ENCODE data around the gene NT5M.

Gene NT5M

DNA sequence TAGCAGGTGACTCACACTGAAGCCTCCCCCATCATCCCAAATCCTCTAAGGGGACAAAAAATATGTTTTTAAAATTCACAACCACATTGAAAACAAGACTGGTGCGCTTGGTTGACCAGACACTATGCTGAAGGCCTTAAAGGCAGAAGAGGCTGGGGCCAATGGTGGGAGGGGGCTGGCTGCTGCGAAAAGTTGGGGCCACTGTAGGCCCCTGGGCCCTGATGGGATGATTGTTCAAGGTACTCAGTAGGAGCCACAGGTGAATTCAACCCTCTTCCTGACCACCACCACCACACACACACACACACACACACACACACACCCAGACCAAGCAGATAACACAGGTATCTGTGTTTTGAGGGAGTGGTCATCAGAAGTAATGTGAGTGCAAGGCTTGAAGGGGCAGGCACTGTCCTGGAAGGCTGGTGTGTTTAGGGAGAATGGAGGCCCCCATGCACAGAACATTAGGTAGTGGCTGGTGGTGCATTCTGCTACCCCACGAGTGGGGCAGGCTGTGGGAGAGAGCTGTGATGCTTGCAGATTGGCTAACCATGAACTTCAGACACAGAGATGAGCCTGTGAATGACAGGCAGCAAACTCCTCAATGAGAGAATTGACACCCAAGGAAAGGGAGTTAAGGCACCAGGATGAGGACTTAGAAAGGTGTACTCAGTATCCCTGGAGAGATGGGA, 55.0 kb downstream of the NT5M start:
- no peak for DNase-seq (ENCODE audit: low read depth)
- TF ChIP-seq, protein P1, sequence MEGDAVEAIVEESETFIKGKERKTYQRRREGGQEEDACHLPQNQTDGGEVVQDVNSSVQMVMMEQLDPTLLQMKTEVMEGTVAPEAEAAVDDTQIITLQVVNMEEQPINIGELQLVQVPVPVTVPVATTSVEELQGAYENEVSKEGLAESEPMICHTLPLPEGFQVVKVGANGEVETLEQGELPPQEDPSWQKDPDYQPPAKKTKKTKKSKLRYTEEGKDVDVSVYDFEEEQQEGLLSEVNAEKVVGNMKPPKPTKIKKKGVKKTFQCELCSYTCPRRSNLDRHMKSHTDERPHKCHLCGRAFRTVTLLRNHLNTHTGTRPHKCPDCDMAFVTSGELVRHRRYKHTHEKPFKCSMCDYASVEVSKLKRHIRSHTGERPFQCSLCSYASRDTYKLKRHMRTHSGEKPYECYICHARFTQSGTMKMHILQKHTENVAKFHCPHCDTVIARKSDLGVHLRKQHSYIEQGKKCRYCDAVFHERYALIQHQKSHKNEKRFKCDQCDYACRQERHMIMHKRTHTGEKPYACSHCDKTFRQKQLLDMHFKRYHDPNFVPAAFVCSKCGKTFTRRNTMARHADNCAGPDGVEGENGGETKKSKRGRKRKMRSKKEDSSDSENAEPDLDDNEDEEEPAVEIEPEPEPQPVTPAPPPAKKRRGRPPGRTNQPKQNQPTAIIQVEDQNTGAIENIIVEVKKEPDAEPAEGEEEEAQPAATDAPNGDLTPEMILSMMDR (IDR thresholded peaks at IDR 0.05; ENCODE audit: low read depth, low read length, missing control alignments): no peak
- in situ Hi-C loops (cut with HindIII; ENCODE audit: low sequenced_read_pairs): loop anchor here (25.0 kb wide), 1 partner anchor 229 kb away; the partner anchor contains the start of gene PEMT
- H3K4me3 ChIP-seq (ENCODE audit: low read depth, low read length): no peak overlapping the region

DNA sequence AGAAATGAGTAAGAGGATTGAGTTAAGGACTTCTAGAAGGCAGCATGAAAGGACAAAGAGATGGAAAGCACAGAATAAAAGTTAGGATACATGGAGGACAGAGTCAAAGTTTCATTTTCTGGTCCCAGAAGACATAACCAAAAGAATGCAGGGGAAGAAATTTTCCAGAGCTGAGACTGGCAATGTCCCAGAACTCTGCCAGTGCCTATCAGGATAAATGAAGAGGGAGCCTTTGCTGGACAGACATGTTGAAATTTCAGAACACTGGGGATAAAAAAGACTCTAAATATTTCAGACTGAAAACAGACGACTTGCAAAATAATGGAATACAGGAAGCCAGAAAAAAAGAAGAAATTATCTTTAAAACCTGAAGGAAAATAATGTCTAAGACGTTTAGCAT, 55.7 kb downstream of the NT5M start:
- DNase-seq (ENCODE audit: low read depth): no peak
- in situ Hi-C loops (cut with HindIII; ENCODE audit: low sequenced_read_pairs): loop anchor here (25.0 kb wide), 1 partner anchor 228 kb away; the partner anchor contains the start of gene PEMT
- TF ChIP-seq, protein P1 (IDR thresholded peaks at IDR 0.05; ENCODE audit: low read depth, low read length, missing control alignments): no peak
- no peak overlapping the region for H3K4me3 ChIP-seq (ENCODE audit: low read depth, low read length)

DNA sequence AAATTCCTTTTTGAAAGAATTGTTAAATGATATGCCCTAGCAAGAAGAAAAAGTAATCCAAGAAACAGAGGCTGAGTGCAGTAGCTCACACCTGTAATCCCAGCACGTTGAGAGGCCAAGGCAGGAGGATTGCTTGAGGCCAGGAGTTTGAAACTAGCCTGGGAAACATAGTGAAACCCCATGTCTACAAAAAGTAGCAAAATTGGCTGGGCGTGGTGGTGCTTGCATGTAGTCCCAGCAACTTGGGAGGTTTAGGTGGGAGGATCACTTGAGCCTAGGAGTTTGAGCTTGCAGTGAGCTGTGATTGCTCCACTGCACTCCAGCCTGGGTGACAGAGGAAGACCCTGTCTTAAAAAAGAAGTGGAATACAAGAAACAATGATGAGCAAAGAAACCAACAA, 56.1 kb downstream of the NT5M start:
- in situ Hi-C loops (cut with HindIII; ENCODE audit: low sequenced_read_pairs): loop anchor here (25.0 kb wide), 1 partner anchor 228 kb away; the partner anchor contains the start of gene PEMT
- no peak for DNase-seq (ENCODE audit: low read depth)
- no peak overlapping the region for H3K4me3 ChIP-seq (ENCODE audit: low read depth, low read length)
- TF ChIP-seq, protein P1 (IDR thresholded peaks at IDR 0.05; ENCODE audit: low read depth, low read length, missing control alignments): no peak

DNA sequence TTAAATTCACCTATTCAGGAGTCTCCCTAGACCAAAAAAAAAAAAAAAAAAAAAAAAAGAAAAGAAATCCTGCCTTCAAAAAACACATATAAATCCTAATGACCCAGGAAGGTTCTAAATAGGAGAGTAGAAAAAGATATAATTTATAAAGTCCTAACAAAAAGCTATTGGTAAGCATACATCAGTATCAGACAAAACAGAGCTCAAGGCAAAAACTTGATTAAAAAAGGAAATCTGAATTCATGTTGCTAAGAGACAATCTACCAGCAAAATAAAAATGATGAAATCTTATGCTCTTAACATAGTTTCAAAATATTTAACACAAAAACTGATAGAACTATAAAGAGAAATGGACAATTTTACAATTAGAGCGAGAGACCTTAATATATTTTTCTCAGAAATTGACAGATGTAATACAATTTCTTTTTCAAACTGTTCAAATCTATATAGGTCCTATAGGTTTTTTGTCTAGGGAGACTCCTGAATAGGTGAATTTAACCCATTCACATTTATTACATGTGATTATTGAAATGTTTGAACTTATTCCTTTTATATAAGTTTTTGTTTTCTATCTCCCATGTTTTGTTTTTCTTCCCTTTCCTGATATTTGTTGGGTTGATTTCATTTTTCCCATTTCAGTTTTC, 57.0 kb downstream of the NT5M start:
- TF ChIP-seq, protein P1 (IDR thresholded peaks at IDR 0.05; ENCODE audit: low read depth, low read length, missing control alignments): no peak
- no peak overlapping the region for H3K4me3 ChIP-seq (ENCODE audit: low read depth, low read length)
- no peak for DNase-seq (ENCODE audit: low read depth)
- in situ Hi-C loops (cut with HindIII; ENCODE audit: low sequenced_read_pairs): loop anchor here (25.0 kb wide), 1 partner anchor 227 kb away; the partner anchor contains the start of gene PEMT

DNA sequence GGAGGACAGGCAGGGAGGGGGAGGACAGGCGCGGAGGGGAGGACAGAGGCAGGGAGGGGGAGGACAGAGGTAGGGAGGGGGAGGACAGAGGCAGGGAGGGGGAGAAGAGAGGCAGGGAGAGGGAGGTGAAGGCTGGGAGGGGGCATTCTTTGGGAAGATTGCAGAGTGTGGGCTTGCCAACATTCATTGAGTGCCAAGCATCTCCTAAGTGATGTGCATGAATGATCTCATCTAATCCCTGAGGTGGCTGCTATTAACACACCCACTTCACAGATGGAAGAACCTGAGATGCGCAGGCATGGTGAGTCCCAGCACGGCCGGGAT, 58.3 kb downstream of the NT5M start:
- TF ChIP-seq, protein P1 (IDR thresholded peaks at IDR 0.05; ENCODE audit: low read depth, low read length, missing control alignments): no peak
- no peak for DNase-seq (ENCODE audit: low read depth)

DNA sequence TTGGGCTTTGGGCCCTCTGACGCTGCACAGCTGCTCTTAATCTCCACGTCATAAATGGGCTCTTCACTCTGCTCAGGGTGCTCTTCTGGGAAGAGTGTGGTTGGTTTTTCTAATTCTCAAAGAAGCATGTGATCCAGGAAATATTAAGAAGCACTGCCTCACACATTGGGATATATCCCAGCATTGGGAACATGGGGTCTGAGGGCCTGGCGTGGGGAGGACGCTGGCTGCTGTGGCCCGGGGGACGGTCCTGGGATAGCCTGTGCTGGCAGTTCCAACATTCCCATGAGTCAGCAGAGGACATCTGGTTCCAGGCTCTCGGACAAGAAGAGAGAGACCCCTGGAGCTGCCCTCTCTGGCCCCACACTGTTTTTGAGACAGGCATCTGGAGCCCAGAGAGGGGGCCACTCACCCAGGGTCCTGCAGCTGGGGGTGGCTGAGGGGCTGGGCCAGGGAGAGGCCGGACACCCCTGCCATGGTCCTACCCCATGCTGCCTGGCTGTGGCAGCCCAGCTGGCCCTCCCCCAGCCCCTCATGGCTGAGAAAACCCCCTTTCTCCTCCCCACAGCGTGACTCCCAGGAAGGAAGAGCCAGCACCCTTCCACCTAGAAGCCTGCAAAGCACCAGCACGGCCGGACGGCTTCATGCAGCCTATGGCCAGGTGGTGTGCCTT, 58.8 kb downstream of the NT5M start:
- H3K4me3 ChIP-seq (ENCODE audit: low read depth, low read length): no peak overlapping the region
- DNase-seq (ENCODE audit: low read depth): no peak
- in situ Hi-C loops (cut with HindIII; ENCODE audit: low sequenced_read_pairs): loop anchor here (25.0 kb wide), 1 partner anchor 225 kb away; the partner anchor contains the start of gene PEMT
- TF ChIP-seq, protein P1 (IDR thresholded peaks at IDR 0.05; ENCODE audit: low read depth, low read length, missing control alignments): no peak

More for the DNA sequence above, 58.3 kb downstream of the NT5M start:
- in situ Hi-C loops (cut with HindIII; ENCODE audit: low sequenced_read_pairs): loop anchor here (25.0 kb wide), 1 partner anchor 226 kb away; the partner anchor contains the start of gene PEMT
- H3K4me3 ChIP-seq (ENCODE audit: low read depth, low read length): no peak overlapping the region

All from astrocyte of the cerebellum (primary cell).